DND-41 (cell line): ENCODE results near the gene PEPD.

ENCODE experiments used
- EZH2 ChIP-seq: IDR thresholded peaks from 3 replicates; pipeline ENCODE4 v1.6.1; 2012; ENCODE audit warnings: borderline replicate concordance, low read depth, mild to moderate bottlenecking, moderate library complexity, low read length, inconsistent platforms; ENCODE audit not compliant: severe bottlenecking
- TF ChIP-seq, protein P1 (sequence below): IDR thresholded peaks from 2 replicates; pipeline ENCODE4 v1.5.1; 2012; ENCODE audit warnings: borderline replicate concordance, low read length, moderate library complexity, mild to moderate bottlenecking; ENCODE audit not compliant: poor library complexity, severe bottlenecking; ENCODE audit errors: extremely low read depth

DNA sequence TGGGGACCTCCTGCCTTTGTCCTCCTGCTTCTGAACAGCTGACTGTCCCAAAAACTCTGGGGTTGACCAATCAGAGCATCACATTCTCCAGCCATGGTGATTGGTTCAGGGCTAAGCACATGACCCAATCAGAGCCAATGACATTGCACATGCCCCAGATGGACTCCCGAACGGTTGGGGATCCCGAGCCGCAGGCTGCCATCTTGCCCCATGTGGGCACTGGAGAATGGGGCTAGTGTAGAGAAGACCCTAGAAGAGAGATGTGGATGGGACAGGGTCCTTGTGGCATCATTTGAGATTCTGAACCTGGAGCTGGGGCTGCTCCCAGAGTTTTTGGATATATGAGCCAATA is 31.3 kb upstream of the PEPD start:
- no peak for TF ChIP-seq EZH2
- TF ChIP-seq, protein P1, sequence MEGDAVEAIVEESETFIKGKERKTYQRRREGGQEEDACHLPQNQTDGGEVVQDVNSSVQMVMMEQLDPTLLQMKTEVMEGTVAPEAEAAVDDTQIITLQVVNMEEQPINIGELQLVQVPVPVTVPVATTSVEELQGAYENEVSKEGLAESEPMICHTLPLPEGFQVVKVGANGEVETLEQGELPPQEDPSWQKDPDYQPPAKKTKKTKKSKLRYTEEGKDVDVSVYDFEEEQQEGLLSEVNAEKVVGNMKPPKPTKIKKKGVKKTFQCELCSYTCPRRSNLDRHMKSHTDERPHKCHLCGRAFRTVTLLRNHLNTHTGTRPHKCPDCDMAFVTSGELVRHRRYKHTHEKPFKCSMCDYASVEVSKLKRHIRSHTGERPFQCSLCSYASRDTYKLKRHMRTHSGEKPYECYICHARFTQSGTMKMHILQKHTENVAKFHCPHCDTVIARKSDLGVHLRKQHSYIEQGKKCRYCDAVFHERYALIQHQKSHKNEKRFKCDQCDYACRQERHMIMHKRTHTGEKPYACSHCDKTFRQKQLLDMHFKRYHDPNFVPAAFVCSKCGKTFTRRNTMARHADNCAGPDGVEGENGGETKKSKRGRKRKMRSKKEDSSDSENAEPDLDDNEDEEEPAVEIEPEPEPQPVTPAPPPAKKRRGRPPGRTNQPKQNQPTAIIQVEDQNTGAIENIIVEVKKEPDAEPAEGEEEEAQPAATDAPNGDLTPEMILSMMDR = no peak
